ENCODE measurements around the gene PRMT1.

DNA sequence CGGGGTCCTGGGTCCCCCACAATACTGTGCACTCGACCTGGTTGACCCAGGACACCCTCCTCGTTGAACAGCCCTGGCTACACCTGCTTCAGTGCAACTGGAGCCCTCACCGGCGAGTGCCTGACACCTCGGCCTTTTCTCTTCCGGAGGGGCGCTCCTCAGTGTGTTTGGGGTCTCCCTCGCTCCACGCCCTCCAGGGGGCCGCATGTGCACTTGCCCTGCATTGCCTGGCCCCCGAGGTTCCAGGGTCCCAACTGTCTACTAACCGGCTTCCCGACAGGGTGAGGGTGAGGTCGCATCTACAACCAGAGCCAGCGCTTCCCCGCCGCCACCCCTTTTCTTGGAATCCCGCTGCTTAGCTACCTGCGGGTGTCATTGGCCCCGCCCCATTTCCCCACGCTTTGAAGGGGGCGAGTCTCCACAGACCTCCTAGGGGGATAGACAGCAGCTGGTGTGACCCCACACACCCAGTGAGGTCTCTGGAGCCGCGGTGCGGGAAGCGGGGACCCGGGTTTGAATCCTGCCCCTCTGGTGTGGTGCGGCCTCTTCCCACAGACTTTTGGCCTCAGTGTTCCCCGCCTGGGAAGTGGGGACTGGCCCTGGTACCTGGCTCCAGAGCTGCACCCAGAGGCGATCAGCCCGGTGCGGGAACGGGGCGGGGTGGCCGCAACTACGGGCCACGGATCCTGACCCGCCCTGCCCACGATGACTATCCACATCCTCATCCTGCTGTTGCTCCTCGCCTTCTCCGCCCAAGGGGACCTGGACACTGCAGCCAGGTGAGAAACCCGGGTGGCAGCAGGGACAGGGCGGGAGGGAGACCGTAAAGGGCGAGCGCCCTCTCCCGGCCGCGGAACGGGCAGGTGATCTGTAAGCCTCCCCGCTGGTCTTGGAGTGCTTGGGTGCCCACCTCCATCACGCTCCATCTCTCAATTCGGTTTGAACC is 12.3 kb downstream of the PRMT1 start, which contains the start of gene ADM5:
- TF ChIP-seq, protein P1, sequence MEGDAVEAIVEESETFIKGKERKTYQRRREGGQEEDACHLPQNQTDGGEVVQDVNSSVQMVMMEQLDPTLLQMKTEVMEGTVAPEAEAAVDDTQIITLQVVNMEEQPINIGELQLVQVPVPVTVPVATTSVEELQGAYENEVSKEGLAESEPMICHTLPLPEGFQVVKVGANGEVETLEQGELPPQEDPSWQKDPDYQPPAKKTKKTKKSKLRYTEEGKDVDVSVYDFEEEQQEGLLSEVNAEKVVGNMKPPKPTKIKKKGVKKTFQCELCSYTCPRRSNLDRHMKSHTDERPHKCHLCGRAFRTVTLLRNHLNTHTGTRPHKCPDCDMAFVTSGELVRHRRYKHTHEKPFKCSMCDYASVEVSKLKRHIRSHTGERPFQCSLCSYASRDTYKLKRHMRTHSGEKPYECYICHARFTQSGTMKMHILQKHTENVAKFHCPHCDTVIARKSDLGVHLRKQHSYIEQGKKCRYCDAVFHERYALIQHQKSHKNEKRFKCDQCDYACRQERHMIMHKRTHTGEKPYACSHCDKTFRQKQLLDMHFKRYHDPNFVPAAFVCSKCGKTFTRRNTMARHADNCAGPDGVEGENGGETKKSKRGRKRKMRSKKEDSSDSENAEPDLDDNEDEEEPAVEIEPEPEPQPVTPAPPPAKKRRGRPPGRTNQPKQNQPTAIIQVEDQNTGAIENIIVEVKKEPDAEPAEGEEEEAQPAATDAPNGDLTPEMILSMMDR (conservative IDR thresholded peaks at IDR 0.05), result no peak; the same call in 1 of the 2 replicates
- TF ChIP-seq ZFX (IDR thresholded peaks at IDR 0.05), result no peak
